Neutrophil (primary cell): ENCODE results near the gene TMEM184A.

ENCODE experiments used
- H3K27ac ChIP-seq: fragments of 200-600 bp; sonication (generic); 2 replicates; pipeline ENCODE4 v1.5.1; 2016; ENCODE audit warnings: mild to moderate bottlenecking, moderate library complexity
- H3K27me3 ChIP-seq: fragments of 200-600 bp; sonication (generic); 2 replicates; pipeline ENCODE4 v1.6.0; 2016; ENCODE audit warnings: mild to moderate bottlenecking
- H3K36me3 ChIP-seq: fragments of 200-600 bp; sonication (generic); 2 replicates; pipeline ENCODE4 v1.5.1; 2017
- H3K4me1 ChIP-seq, 2 experiments: fragments of 200-600 bp in 1 of 2; sonication (generic) in 1 of 2; 1 replicate in 1 of 2; 2 replicates in 1 of 2; pipeline versions ENCODE4 v1.5.1 to v1.6.1; 2013 to 2016; ENCODE audit warnings: low read depth in 1 of 2, low read length in 1 of 2, mild to moderate bottlenecking in 1 of 2, moderate library complexity in 1 of 2; ENCODE audit not compliant: control insufficient read depth in 1 of 2, insufficient read depth in 1 of 2
- H3K4me3 ChIP-seq, 2 experiments: fragments of 200-600 bp in 1 of 2; sonication (generic) in 1 of 2; 1 replicate in 1 of 2; 2 replicates in 1 of 2; pipeline ENCODE4 v1.5.1; 2013 to 2016; ENCODE audit warnings: low read depth in 1 of 2, low read length in 1 of 2, mild to moderate bottlenecking in 1 of 2, moderate library complexity in 1 of 2
- H3K9me3 ChIP-seq: fragments of 200-600 bp; sonication (generic); 2 replicates; pipeline ENCODE4 v1.5.1; 2016
- CTCF ChIP-seq: fragments of 200-600 bp; sonication (generic); IDR thresholded peaks from 2 replicates; pipeline ENCODE4 v1.5.1; 2016; ENCODE audit warnings: antibody characterized with exemption

Gene TMEM184A

GRCh38 chr7:1599640-1600395 is 43.8 kb upstream of the TMEM184A start:
- no peak overlapping the region for H3K4me3 ChIP-seq
- no peaks in the 10 kb centered on the region for H3K27me3 ChIP-seq
- TF ChIP-seq CTCF, result no peak

GRCh38 chr7:1598961-1599639 is 43.1 kb upstream of the TMEM184A start:
- no peaks in the 10 kb centered on the region for H3K9me3 ChIP-seq
- no peak overlapping the region for H3K27ac ChIP-seq
- no peaks in the 10 kb centered on the region for H3K4me1 ChIP-seq
- TF ChIP-seq CTCF, result no peak
- no peaks in the 10 kb centered on the region for H3K27me3 ChIP-seq
- no peak overlapping the region for H3K4me3 ChIP-seq
- no peaks in the 10 kb centered on the region for H3K36me3 ChIP-seq

More at GRCh38 chr7:1599640-1600395, 43.8 kb upstream of the TMEM184A start:
- H3K36me3 ChIP-seq, result no peaks in the 10 kb centered on the region
- no peaks in the 10 kb centered on the region for H3K4me1 ChIP-seq
- H3K9me3 ChIP-seq, result no peaks in the 10 kb centered on the region
- H3K27ac ChIP-seq, result no peak overlapping the region

- no peaks in the 10 kb centered on the region for H3K4me1 ChIP-seq
- no peak overlapping the region for H3K27ac ChIP-seq
- no peaks in the 10 kb centered on the region for H3K36me3 ChIP-seq
- TF ChIP-seq CTCF, result no peak
- no peaks in the 10 kb centered on the region for H3K9me3 ChIP-seq
- H3K27me3 ChIP-seq, result peaks cover 6% of the 10 kb centered on the region
- H3K4me3 ChIP-seq, result no peak overlapping the region
Observed at GRCh38 chr7:1598286-1598685, 42.3 kb upstream of the TMEM184A start.

- H3K27me3 ChIP-seq, result peaks cover 11% of the 10 kb centered on the region
- no peak overlapping the region for H3K27ac ChIP-seq
- H3K4me1 ChIP-seq, result no peaks in the 10 kb centered on the region
- no peaks in the 10 kb centered on the region for H3K36me3 ChIP-seq
- no peaks in the 10 kb centered on the region for H3K9me3 ChIP-seq
- no peak for TF ChIP-seq CTCF
- H3K4me3 ChIP-seq, result no peak overlapping the region
Observed at GRCh38 chr7:1597791-1598190, 41.8 kb upstream of the TMEM184A start.

GRCh38 chr7:1597066-1597760 is 41.2 kb upstream of the TMEM184A start:
- Histone ChIP-seq H3K4me3 (no peak overlapping the region), H3K27me3 (peaks cover 17% of the 10 kb centered on the region), H3K4me1 (no peaks in the 10 kb centered on the region), H3K36me3 (no peaks in the 10 kb centered on the region), H3K27ac (no peak overlapping the region), H3K9me3 (no peaks in the 10 kb centered on the region)
- TF ChIP-seq CTCF, result no peak
